Suprapubic skin (tissue), 4 donors: Measurements from ENCODE around the gene ZMAT3. TPM values are rescaled to one million over a fixed set of nuclear protein-coding genes. Genes with fewer than 3 reads are reported as not detected.
"Not testable (repeated sequence)": the region's sequence is repeated elsewhere in the genome, so short reads cannot be mapped to it uniquely, and the experiment has no call there.

Experiments used
- DNase-seq, 2 donors: peaks; one replicate each; pipeline ENCODE4 v3.0.0-alpha.2; 2019; ENCODE audit warnings: low spot score in 2 of 2
- H3K27ac ChIP-seq: fragments of 200-600 bp; sonication (generic); one replicate; pipeline ENCODE4 v1.5.1; 2019
- H3K27me3 ChIP-seq: fragments of 200-600 bp; sonication (generic); one replicate; pipeline ENCODE4 v1.5.1; 2019
- H3K36me3 ChIP-seq: fragments of 200-600 bp; sonication (generic); one replicate; pipeline ENCODE4 v1.5.1; 2019
- H3K4me1 ChIP-seq: fragments of 200-600 bp; sonication (generic); one replicate; pipeline ENCODE4 v1.5.1; 2019
- H3K4me3 ChIP-seq: fragments of 200-600 bp; sonication (generic); one replicate; pipeline ENCODE4 v1.5.1; 2019; ENCODE audit warnings: mild to moderate bottlenecking
- H3K9me3 ChIP-seq: fragments of 200-600 bp; sonication (generic); one replicate; pipeline ENCODE4 v1.5.1; 2019
- EP300 ChIP-seq: sonication (generic); formaldehyde crosslinking; IDR thresholded peaks from one replicate; pipeline ENCODE4 v1.6.1; 2017; ENCODE audit warnings: antibody characterized with exemption
- POLR2A ChIP-seq, 2 donors: fragments of 450-650 bp; IDR thresholded peaks; one replicate each; pipeline ENCODE4 v1.6.1; 2017; ENCODE audit warnings: antibody characterized with exemption in 2 of 2, mild to moderate bottlenecking in 2 of 2, moderate library complexity in 2 of 2
- POLR2AphosphoS5 ChIP-seq, 3 donors: sonication (generic); formaldehyde crosslinking; IDR thresholded peaks; one replicate each; pipeline ENCODE4 v1.6.1; 2017; ENCODE audit warnings: antibody characterized with exemption in 3 of 3
- WGBS: methylation state at CpG from one replicate; pipeline ENCODE4 v1.1.5; 2018; 5-methylcytosine and 5-hydroxymethylcytosine counted together
- total RNA-seq, 4 donors: library from RNA; depleted of rRNA; stranded (reverse); fragments of >200 nt; gene quantifications; one replicate each; pipeline ENCODE4 v1.1.0, GENCODE V29; 2016
- TF ChIP-seq, protein P1 (sequence below), 2 donors: fragments of 200-600 bp in 1 of 2; fragments of 450-650 bp in 1 of 2; sonication (generic) in 1 of 2; IDR thresholded peaks; one replicate each; pipeline ENCODE4 v1.5.1; 2016 to 2019; ENCODE audit warnings: antibody characterized with exemption in 2 of 2, mild to moderate bottlenecking in 1 of 2, moderate library complexity in 1 of 2

Gene ZMAT3
- total RNA-seq, 4 donors from 2014 or later: 11.3 to 13.5 (median 12.0) TPM

DNA sequence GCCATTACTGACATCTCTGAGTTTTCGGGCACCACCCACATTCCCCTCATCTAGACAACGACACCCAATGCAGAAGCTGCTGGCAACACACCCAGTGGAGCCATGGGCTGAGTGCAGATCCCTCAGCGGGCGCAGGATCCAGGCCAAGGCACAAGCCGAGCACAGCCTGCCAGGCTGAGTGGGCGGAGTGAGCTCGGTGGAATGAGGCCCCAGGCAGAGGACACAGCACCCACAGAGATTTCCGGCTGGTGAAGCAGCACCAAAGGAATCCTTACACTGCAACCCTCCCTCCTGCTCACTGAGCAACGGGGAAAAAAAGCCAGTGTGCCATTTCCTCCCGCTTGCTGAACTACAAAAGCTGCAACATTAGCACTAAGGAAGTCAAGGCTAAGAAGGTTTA is 34.3 kb downstream of the ZMAT3 start:
- 31% methylated on average over 5 of the region's 10 CpGs for WGBS
- no peaks in the 10 kb centered on the region for H3K27me3 ChIP-seq
- H3K9me3 ChIP-seq: no peaks in the 10 kb centered on the region
- peaks cover 15% of the 10 kb centered on the region for H3K4me1 ChIP-seq
- DNase-seq: peak in 1 of 2 donors; percentile 70
- TF ChIP-seq POLR2A (IDR thresholded peaks at IDR 0.05) (no peak), EP300 (no peak), POLR2AphosphoS5 (IDR thresholded peaks at IDR 0.05) (no peak)
- TF ChIP-seq, protein P1, sequence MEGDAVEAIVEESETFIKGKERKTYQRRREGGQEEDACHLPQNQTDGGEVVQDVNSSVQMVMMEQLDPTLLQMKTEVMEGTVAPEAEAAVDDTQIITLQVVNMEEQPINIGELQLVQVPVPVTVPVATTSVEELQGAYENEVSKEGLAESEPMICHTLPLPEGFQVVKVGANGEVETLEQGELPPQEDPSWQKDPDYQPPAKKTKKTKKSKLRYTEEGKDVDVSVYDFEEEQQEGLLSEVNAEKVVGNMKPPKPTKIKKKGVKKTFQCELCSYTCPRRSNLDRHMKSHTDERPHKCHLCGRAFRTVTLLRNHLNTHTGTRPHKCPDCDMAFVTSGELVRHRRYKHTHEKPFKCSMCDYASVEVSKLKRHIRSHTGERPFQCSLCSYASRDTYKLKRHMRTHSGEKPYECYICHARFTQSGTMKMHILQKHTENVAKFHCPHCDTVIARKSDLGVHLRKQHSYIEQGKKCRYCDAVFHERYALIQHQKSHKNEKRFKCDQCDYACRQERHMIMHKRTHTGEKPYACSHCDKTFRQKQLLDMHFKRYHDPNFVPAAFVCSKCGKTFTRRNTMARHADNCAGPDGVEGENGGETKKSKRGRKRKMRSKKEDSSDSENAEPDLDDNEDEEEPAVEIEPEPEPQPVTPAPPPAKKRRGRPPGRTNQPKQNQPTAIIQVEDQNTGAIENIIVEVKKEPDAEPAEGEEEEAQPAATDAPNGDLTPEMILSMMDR (IDR thresholded peaks at IDR 0.05): no peak
- H3K27ac ChIP-seq: no peak overlapping the region
- no peaks in the 10 kb centered on the region for H3K36me3 ChIP-seq
- H3K4me3 ChIP-seq: peak overlapping the region; percentile 5

DNA sequence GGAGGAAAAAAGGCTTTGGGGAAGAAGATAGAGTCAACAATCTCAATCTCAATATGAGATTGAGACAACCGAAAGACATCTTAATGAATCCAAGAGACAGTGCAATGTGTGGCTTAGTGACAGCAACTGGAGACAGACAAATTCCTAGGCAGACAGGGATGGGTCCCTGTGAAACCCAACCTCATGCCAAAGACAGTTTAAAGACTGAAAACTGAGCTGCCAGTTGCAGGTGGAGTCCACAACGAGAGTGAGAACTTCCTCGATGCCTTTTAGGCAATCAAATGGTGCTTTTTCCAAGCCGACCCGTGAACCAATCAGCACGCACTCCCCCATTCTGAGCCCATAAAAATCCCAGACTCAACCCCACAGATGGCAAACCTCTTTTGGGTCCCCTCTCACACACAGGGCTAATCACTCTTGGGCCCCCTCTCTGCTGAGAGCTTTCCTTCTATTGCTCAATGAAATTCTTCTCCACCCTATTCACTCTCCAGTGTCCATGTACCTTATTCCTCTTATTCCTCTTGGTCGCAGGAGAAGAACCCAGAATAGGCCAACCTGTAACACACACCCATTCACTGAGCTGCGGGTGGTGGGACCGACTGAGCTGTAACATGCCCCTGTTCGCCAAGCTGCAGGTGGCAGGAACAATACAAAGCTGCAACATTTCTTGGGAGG is 34.8 kb downstream of the ZMAT3 start:
- no peak overlapping the region for H3K4me3 ChIP-seq
- no peaks in the 10 kb centered on the region for H3K9me3 ChIP-seq
- 66% methylated on average over 10 of the region's 10 CpGs for WGBS
- TF ChIP-seq POLR2AphosphoS5 (IDR thresholded peaks at IDR 0.05): no peak
- TF ChIP-seq, protein P1 (IDR thresholded peaks at IDR 0.05): no peak
- TF ChIP-seq EP300: no peak
- no peak for TF ChIP-seq POLR2A (IDR thresholded peaks at IDR 0.05)
- DNase-seq: no peak
- no peaks in the 10 kb centered on the region for H3K27me3 ChIP-seq
- no peak overlapping the region for H3K27ac ChIP-seq
- peaks cover 15% of the 10 kb centered on the region for H3K4me1 ChIP-seq
- H3K36me3 ChIP-seq: no peaks in the 10 kb centered on the region

DNA sequence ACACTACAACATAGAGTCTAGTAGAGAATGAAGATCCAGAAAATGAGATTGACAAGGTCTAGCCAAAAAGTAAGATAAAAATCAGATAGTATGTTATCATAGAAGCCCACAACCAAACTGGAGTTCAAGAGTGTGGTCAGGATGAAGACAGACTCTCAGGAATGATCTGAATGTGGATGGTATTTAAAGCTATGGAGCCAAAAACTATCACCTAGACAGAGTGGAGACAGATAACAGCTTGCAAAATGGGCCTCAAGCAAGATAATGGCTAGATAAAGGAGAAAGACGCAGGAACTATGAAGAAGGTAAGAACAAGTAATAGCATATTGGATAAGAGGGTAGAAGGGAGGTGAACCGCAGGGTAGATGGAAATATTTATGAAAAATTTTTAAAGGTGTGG is 35.4 kb downstream of the ZMAT3 start:
- H3K27me3 ChIP-seq: no peaks in the 10 kb centered on the region
- no peaks in the 10 kb centered on the region for H3K36me3 ChIP-seq
- H3K27ac ChIP-seq: no peak overlapping the region
- no peaks in the 10 kb centered on the region for H3K9me3 ChIP-seq
- peaks cover 15% of the 10 kb centered on the region for H3K4me1 ChIP-seq
- 63% methylated on average over 2 of the region's 2 CpGs for WGBS
- TF ChIP-seq POLR2A (IDR thresholded peaks at IDR 0.05): no peak
- DNase-seq: no peak
- no peak overlapping the region for H3K4me3 ChIP-seq

DNA sequence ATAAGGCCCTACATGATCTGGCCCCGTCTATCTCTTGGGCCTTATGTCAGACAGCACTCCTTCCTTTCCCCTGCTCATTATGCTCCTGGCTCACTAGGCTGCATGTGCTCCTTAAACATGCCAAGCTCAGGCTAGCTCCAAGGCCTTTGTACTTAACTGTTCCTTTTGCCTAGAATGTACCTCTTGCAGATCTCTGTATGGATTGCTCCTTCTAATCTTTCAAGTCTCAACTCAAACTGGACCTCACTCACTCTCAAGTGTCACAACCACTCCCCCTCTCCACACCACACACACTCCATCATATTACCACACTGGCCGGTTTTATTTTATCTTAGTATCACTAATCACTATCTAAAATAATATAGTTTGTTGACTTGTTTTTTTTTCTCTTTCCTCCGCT is 36.4 kb downstream of the ZMAT3 start:
- H3K4me3 ChIP-seq: no peak overlapping the region
- DNase-seq: no peak
- no peaks in the 10 kb centered on the region for H3K36me3 ChIP-seq
- H3K4me1 ChIP-seq: peaks cover 15% of the 10 kb centered on the region
- no peaks in the 10 kb centered on the region for H3K9me3 ChIP-seq
- TF ChIP-seq POLR2A (IDR thresholded peaks at IDR 0.05) (no peak), POLR2AphosphoS5 (IDR thresholded peaks at IDR 0.05) (no peak), EP300 (no peak)
- TF ChIP-seq, protein P1 (IDR thresholded peaks at IDR 0.05): no peak
- H3K27me3 ChIP-seq: no peaks in the 10 kb centered on the region
- 82% methylated on average over 3 of the region's 3 CpGs for WGBS
- H3K27ac ChIP-seq: no peak overlapping the region

DNA sequence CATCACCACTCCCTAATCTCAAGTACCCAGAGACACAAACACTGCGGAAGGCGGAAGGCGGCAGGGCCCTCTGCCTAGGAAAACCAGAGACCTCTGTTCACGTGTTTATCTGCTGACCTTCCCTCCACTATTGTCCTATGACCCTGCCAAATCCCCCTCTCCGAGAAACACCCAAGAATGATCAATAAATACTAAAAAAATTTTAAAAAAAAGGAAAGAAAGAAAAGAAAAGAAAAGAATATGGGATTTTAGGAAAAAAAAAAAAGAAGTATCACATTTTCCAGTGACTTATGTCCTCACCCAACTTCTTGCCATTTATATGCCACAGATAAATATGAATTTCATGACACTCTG is 38.3 kb downstream of the ZMAT3 start:
- not testable (repeated sequence) for H3K4me3 ChIP-seq, H3K27ac ChIP-seq, H3K27me3 ChIP-seq, H3K36me3 ChIP-seq, DNase-seq, H3K9me3 ChIP-seq
- H3K4me1 ChIP-seq: peaks cover 15% of the 10 kb centered on the region
- WGBS: 49% methylated on average over 5 of the region's 5 CpGs

DNA sequence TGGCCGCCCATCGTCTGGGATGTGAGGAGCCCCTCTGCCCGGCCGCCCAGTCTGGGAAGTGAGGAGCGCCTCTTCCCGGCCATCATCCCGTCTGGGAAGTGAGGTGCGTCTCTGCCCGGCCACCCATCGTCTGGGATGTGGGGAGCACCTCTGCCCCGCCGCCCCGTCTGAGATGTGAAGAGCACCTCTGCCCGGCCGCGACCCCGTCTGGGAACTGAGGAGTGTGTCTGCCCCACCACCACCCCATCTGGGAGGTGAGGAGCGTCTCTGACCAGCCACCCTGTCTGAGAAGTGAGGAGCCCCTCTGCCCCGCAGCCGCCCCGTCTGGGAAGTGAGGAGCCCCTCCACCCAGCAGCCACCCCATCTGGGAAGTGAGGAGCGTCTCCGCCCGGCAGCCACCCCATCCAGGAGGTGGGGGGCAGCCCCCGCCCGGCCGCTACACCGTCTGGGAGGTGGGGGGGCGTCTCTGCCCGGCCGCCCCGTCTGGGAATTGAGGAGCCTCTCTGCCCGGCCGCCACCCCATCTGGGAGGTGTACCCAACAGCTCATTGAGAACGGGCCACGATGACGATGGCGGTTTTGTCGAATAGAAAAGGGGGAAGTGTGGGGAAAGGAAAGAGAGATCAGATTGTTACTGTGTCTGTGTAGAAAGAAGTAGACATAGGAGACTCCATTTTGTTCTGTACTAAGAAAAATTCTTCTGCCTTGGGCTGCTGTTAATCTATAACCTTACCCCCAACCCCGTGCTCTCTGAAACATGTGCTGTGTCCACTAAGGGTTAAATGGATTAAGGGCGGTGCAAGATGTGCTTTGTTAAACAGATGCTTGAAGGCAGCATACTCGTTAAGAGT is 38.9 kb downstream of the ZMAT3 start:
- H3K9me3 ChIP-seq, H3K27ac ChIP-seq, H3K27me3 ChIP-seq, H3K36me3 ChIP-seq, H3K4me3 ChIP-seq, DNase-seq: not testable (repeated sequence)
- H3K4me1 ChIP-seq: peaks cover 12% of the 10 kb centered on the region
- 88% methylated on average over 41 of the region's 42 CpGs for WGBS
